K562 (cell line): ENCODE results near the gene ADAMTS2. TPM values are rescaled to one million over a fixed set of nuclear protein-coding genes. Genes with fewer than 3 reads are reported as not detected.

Experiments
- ARID3A ChIP-seq: IDR thresholded peaks from 2 replicates; pipeline ENCODE4 v1.6.1; 2012; ENCODE audit warnings: low read depth, low read length, improper control_type of control experiment, borderline replicate concordance
- E2F8 ChIP-seq: fragments of 450-650 bp; IDR thresholded peaks from 2 replicates; pipeline ENCODE4 v1.7.1; 2018; ENCODE audit warnings: mild to moderate bottlenecking, low read depth; ENCODE audit not compliant: partially characterized antibody
- HDAC1 ChIP-seq, 2 experiments: fragments of 450-650 bp; IDR thresholded peaks; 2 replicates each; pipeline ENCODE4 v1.6.1; 2016 to 2017; ENCODE audit warnings: inconsistent platforms in 1 of 2, mild to moderate bottlenecking in 1 of 2, moderate library complexity in 1 of 2
- HMBOX1 ChIP-seq: sonication (generic); IDR thresholded peaks from 2 replicates; pipeline ENCODE4 v1.6.1; 2016
- MTA1 ChIP-seq: fragments of 450-650 bp; IDR thresholded peaks from 2 replicates; pipeline ENCODE4 v1.6.1; 2017; ENCODE audit warnings: borderline replicate concordance
- ZNF12 ChIP-seq: sonication (generic); formaldehyde crosslinking; IDR thresholded peaks from 2 replicates; pipeline ENCODE4 v1.4.0; 2020; ENCODE audit warnings: mild to moderate bottlenecking, missing genetic modification reagents
- ZNF143 ChIP-seq: sonication (generic); formaldehyde crosslinking; IDR thresholded peaks from 2 replicates; pipeline ENCODE4 v1.9.0; 2022; ENCODE audit warnings: mild to moderate bottlenecking, missing genetic modification reagents
- ZNF79 ChIP-seq: fragments of 250-450 bp; sonication (Bioruptor Pico); IDR thresholded peaks from 2 replicates; pipeline ENCODE4 v1.4.0; 2020; ENCODE audit warnings: low read depth, mild to moderate bottlenecking, moderate library complexity
- polyA plus RNA-seq, 8 experiments: library from polyadenylated mRNA; depleted of rRNA in 4 of 8; stranded (reverse) in 5 of 8; unstranded in 3 of 8; fragments of >200 nt; fragmentation: Nextera tagmentation in 2 of 8; fragmentation: Illumina TruSeq in 1 of 8; extraction: Ambion mirVana in 2 of 8; extraction: Trizol in 1 of 8; gene quantifications; 2 replicates each; pipeline versions ENCODE4 v1.2.1 to v1.2.3, GENCODE V29; 2011 to 2014; ENCODE audit warnings: inconsistent platforms in 1 of 8, missing spikeins in 1 of 8
- total RNA-seq, 7 experiments: library from RNA; depleted of rRNA in 6 of 7; stranded (reverse); fragments of >200 nt in 6 of 7; fragmentation: Illumina TruSeq in 2 of 7; extraction: Trizol in 2 of 7; gene quantifications; 2 replicates each; pipeline versions ENCODE4 v1.2.1 to v1.2.3, GENCODE V29; 2011 to 2021; ENCODE audit warnings: low replicate concordance in 1 of 7
- TF ChIP-seq, protein P1 (sequence below): fragments of 450-650 bp; conservative IDR thresholded peaks from 2 replicates; pipeline ENCODE4 v1.6.1; 2016; ENCODE audit warnings: missing genetic modification characterization, low read depth, mild to moderate bottlenecking, control low read depth, missing compliant biosample characterization
- TF ChIP-seq, protein P2 (sequence below): sonication (generic); formaldehyde crosslinking; IDR thresholded peaks from 2 replicates; pipeline ENCODE4 v1.8.1; 2023; ENCODE audit warnings: mild to moderate bottlenecking, missing genetic modification reagents

ADAMTS2 gene
- total and polyA plus RNA-seq, 9 of the 15 experiments (the other 6 are each of a cell fraction or from before 2014, with no cell fraction given), result not detected

GRCh38 chr5:179203248-179203647 lies 142.0 kb downstream of the ADAMTS2 start (continued):
- TF ChIP-seq, protein P1, sequence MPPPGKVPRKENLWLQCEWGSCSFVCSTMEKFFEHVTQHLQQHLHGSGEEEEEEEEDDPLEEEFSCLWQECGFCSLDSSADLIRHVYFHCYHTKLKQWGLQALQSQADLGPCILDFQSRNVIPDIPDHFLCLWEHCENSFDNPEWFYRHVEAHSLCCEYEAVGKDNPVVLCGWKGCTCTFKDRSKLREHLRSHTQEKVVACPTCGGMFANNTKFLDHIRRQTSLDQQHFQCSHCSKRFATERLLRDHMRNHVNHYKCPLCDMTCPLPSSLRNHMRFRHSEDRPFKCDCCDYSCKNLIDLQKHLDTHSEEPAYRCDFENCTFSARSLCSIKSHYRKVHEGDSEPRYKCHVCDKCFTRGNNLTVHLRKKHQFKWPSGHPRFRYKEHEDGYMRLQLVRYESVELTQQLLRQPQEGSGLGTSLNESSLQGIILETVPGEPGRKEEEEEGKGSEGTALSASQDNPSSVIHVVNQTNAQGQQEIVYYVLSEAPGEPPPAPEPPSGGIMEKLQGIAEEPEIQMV, result no peak
- TF ChIP-seq ZNF79 (CRISPR knock-in tag) (no peak), HDAC1 (IDR thresholded peaks at IDR 0.05) (no peak), HMBOX1 (no peak), MTA1 (no peak), E2F8 (no peak), ZNF143 (CRISPR knock-in tag) (no peak), ARID3A (no peak), ZNF12 (CRISPR knock-in tag) (no peak)
- TF ChIP-seq, protein P2, sequence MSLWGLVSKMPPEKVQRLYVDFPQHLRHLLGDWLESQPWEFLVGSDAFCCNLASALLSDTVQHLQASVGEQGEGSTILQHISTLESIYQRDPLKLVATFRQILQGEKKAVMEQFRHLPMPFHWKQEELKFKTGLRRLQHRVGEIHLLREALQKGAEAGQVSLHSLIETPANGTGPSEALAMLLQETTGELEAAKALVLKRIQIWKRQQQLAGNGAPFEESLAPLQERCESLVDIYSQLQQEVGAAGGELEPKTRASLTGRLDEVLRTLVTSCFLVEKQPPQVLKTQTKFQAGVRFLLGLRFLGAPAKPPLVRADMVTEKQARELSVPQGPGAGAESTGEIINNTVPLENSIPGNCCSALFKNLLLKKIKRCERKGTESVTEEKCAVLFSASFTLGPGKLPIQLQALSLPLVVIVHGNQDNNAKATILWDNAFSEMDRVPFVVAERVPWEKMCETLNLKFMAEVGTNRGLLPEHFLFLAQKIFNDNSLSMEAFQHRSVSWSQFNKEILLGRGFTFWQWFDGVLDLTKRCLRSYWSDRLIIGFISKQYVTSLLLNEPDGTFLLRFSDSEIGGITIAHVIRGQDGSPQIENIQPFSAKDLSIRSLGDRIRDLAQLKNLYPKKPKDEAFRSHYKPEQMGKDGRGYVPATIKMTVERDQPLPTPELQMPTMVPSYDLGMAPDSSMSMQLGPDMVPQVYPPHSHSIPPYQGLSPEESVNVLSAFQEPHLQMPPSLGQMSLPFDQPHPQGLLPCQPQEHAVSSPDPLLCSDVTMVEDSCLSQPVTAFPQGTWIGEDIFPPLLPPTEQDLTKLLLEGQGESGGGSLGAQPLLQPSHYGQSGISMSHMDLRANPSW (CRISPR knock-in tag), result no peak
